GM12878 (cell line): ENCODE data around the gene CD72. TPM values are rescaled to one million over a fixed set of nuclear protein-coding genes. Genes with fewer than 3 reads are reported as not detected.

Experiments used
- EED ChIP-seq: sonication (generic); IDR thresholded peaks from 2 replicates; pipeline ENCODE4 v1.6.1; 2016; ENCODE audit warnings: antibody characterized with exemption, low read depth
- FOXK2 ChIP-seq: fragments of 450-650 bp; IDR thresholded peaks from 2 replicates; pipeline ENCODE4 v1.6.1; 2017; ENCODE audit warnings: mild to moderate bottlenecking, moderate library complexity
- FOXM1 ChIP-seq: IDR thresholded peaks from 2 replicates; pipeline ENCODE4 v1.6.1; 2012; ENCODE audit warnings: low read depth, mild to moderate bottlenecking, inconsistent platforms, low read length, moderate library complexity
- IKZF1 ChIP-seq: fragments of 450-650 bp; conservative IDR thresholded peaks from 2 replicates; pipeline ENCODE4 v1.6.1; 2017; ENCODE audit warnings: antibody characterized with exemption, mild to moderate bottlenecking
- KDM1A ChIP-seq: fragments of 200-600 bp; sonication (generic); IDR thresholded peaks from 2 replicates; pipeline ENCODE4 v1.6.1; 2016; ENCODE audit warnings: borderline replicate concordance
- MEF2A ChIP-seq: IDR thresholded peaks from 2 replicates; pipeline ENCODE4 v1.6.1; 2011; ENCODE audit warnings: low read depth, mild to moderate bottlenecking, low read length, moderate library complexity; ENCODE audit not compliant: insufficient read depth
- MTA3 ChIP-seq: IDR thresholded peaks from 2 replicates; pipeline ENCODE4 v1.6.1; 2012; ENCODE audit warnings: low read length, inconsistent platforms, borderline replicate concordance
- MXI1 ChIP-seq: fragments of 150-350 bp; IDR thresholded peaks from 2 replicates; pipeline ENCODE4 v1.6.1; 2011; ENCODE audit warnings: low read depth, mild to moderate bottlenecking, inconsistent platforms, low read length, improper control_type of control experiment
- MYB ChIP-seq: fragments of 150-350 bp; IDR thresholded peaks from 2 replicates; pipeline ENCODE4 v1.6.1; 2014; ENCODE audit warnings: mild to moderate bottlenecking, low read depth, low read length, borderline replicate concordance
- MYC ChIP-seq: IDR thresholded peaks from 2 replicates; pipeline ENCODE4 v1.6.1; 2011; ENCODE audit warnings: mild to moderate bottlenecking, low read length, moderate library complexity, inconsistent platforms; ENCODE audit not compliant: insufficient read depth, insufficient replicate concordance, insufficient read length, severe bottlenecking
- NFIC ChIP-seq: IDR thresholded peaks from 2 replicates; pipeline ENCODE4 v1.6.1; 2012; ENCODE audit warnings: low read depth, mild to moderate bottlenecking, inconsistent platforms, low read length, moderate library complexity
- NFXL1 ChIP-seq: fragments of 450-650 bp; IDR thresholded peaks from 2 replicates; pipeline ENCODE4 v1.6.1; 2017; ENCODE audit warnings: antibody characterized with exemption, mild to moderate bottlenecking, borderline replicate concordance
- NFYA ChIP-seq: IDR thresholded peaks from 2 replicates; pipeline ENCODE4 v1.6.1; 2011; ENCODE audit warnings: low read depth, mild to moderate bottlenecking, low read length, improper control_type of control experiment, borderline replicate concordance
- NFYB ChIP-seq: IDR thresholded peaks from 2 replicates; pipeline ENCODE4 v1.6.1; 2011; ENCODE audit warnings: low read depth, mild to moderate bottlenecking, low read length, improper control_type of control experiment, moderate library complexity; ENCODE audit not compliant: insufficient read depth
- NR2F1 ChIP-seq: fragments of 450-650 bp; conservative IDR thresholded peaks from 2 replicates; pipeline ENCODE4 v1.6.1; 2017; ENCODE audit warnings: mild to moderate bottlenecking
- PAX5 ChIP-seq: IDR thresholded peaks from 2 replicates; pipeline ENCODE4 v1.6.1; 2011; ENCODE audit warnings: low read depth, low read length, borderline replicate concordance
- PAX8 ChIP-seq: fragments of 450-650 bp; IDR thresholded peaks from 2 replicates; pipeline ENCODE4 v1.6.1; 2017; ENCODE audit warnings: mild to moderate bottlenecking, moderate library complexity
- POLR2A ChIP-seq: IDR thresholded peaks from 2 replicates; pipeline ENCODE4 v1.6.1; 2011; ENCODE audit warnings: low read depth, mild to moderate bottlenecking, low read length
- POLR2AphosphoS5 ChIP-seq: IDR thresholded peaks from 2 replicates; pipeline ENCODE4 v1.6.1; 2011; ENCODE audit warnings: mild to moderate bottlenecking, low read length, inconsistent platforms
- RB1 ChIP-seq: fragments of 450-650 bp; formaldehyde crosslinking; IDR thresholded peaks from 2 replicates; pipeline ENCODE4 v1.6.1; 2017; ENCODE audit warnings: mild to moderate bottlenecking, borderline replicate concordance
- SIN3A ChIP-seq: IDR thresholded peaks from 2 replicates; pipeline ENCODE4 v1.6.1; 2012; ENCODE audit warnings: low read depth, low read length, improper control_type of control experiment
- SMC3 ChIP-seq: IDR thresholded peaks from 2 replicates; pipeline ENCODE4 v1.6.1; 2011; ENCODE audit warnings: low read length, improper control_type of control experiment, borderline replicate concordance
- TCF3 ChIP-seq: IDR thresholded peaks from 2 replicates; pipeline ENCODE4 v1.6.1; 2012; ENCODE audit warnings: low read depth, mild to moderate bottlenecking, low read length, borderline replicate concordance; ENCODE audit not compliant: insufficient read depth
- ZBED1 ChIP-seq: IDR thresholded peaks from 2 replicates; pipeline ENCODE4 v1.6.1; 2016; ENCODE audit warnings: borderline replicate concordance
- ZNF622 ChIP-seq: fragments of 450-650 bp; IDR thresholded peaks from 2 replicates; pipeline ENCODE4 v1.6.1; 2017; ENCODE audit warnings: mild to moderate bottlenecking, inconsistent platforms
- polyA plus RNA-seq, 11 experiments: library from polyadenylated mRNA; depleted of rRNA in 4 of 11; unstranded in 6 of 11; stranded (reverse) in 5 of 11; fragments of >200 nt; fragmentation: Nextera tagmentation in 4 of 11; fragmentation: Illumina TruSeq in 1 of 11; extraction: Ambion mirVana in 4 of 11; extraction: Trizol in 1 of 11; gene quantifications; 1 replicate in 1 of 11; 2 replicates in 10 of 11; pipeline versions ENCODE4 v1.2.1 to v1.2.3, GENCODE V29; 2011 to 2016; ENCODE audit warnings: inconsistent platforms in 2 of 11, missing spikeins in 2 of 11, low read depth in 1 of 11
- total RNA-seq, 4 experiments: library from RNA; depleted of rRNA in 3 of 4; stranded (reverse); fragments of >200 nt in 3 of 4; fragmentation: Illumina TruSeq in 1 of 4; extraction: Trizol in 1 of 4; gene quantifications; 2 replicates each; pipeline versions ENCODE4 v1.2.1 to v1.2.3, GENCODE V29; 2013 to 2021
- TF ChIP-seq, protein P1 (sequence below): fragments of 450-650 bp; IDR thresholded peaks from 2 replicates; pipeline ENCODE4 v1.6.1; 2017; ENCODE audit warnings: mild to moderate bottlenecking, moderate library complexity
- TF ChIP-seq, protein P2 (sequence below): fragments of 450-650 bp; IDR thresholded peaks from 2 replicates; pipeline ENCODE4 v1.6.1; 2017; ENCODE audit warnings: borderline replicate concordance

Gene CD72
- total and polyA plus RNA-seq, 10 of the 15 experiments (the other 5 are each of a cell fraction or from before 2014, with no cell fraction given): 2.1 to 14.2 (median 4.4) TPM

DNA sequence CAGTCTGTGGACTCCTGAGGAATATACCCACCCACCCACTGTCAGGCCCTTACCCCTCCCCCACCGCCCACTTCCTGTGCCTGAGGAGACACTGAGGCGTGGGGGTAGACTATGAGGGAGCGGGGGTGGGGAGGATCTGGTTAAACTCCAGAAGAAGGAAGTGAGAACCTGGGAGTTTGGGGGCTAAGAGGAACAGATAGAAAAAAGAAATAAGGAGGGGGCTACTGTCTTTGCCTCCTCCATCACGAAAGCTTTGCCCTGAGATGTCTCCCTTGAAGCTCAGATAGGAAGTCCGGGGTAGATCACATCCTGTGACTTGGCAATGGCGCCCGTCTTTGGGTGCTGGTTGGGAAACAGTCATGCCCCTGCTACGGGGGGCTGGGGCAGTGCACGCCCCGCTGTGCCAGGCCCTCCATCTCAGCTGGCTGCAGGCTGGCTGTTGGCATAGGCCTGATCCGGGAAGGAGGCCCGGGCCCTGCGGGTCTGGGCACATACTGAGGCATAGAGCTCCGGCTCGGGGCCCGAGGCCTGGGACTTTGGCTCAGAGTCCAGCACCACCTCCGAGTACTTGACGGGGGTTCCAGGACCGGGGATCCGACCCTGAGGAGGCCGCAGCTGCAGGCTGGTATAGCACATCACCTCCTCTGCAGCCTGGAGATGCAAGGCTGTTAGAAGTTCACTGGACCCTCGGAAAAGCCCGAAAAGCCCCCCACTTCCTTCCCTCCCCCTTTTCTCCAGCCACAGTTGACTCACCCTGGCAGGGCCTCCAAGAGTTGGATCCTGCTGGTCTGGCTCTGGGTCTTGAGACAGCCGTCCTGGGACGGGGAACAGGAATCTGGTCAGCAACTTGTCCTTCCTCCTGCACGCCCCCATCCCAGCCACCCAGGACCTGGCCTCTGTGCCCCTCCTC, 31.5 kb upstream of the CD72 start (continued):
- TF ChIP-seq SMC3 (no peak), NR2F1 (no peak), MYC (no peak), PAX5 (no peak), FOXK2 (no peak), ZNF622 (no peak), KDM1A (no peak), POLR2A (peak; percentile 73), MYB (no peak), MTA3 (no peak), TCF3 (no peak), SIN3A (no peak), NFYA (no peak), IKZF1 (peak; percentile 45; the same call in 1 of the 2 replicates), MXI1 (no peak), FOXM1 (no peak), POLR2AphosphoS5 (peak; percentile 59; the same call in 1 of the 2 replicates), PAX8 (no peak), ZBED1 (0 out of 2 replicates have a peak, but pooled peaks have one; percentile 41), MEF2A (no peak), EED (peak; percentile 58; the same call in 1 of the 2 replicates), NFIC (no peak), NFXL1 (no peak), RB1 (no peak), NFYB (no peak)
- TF ChIP-seq, protein P1, sequence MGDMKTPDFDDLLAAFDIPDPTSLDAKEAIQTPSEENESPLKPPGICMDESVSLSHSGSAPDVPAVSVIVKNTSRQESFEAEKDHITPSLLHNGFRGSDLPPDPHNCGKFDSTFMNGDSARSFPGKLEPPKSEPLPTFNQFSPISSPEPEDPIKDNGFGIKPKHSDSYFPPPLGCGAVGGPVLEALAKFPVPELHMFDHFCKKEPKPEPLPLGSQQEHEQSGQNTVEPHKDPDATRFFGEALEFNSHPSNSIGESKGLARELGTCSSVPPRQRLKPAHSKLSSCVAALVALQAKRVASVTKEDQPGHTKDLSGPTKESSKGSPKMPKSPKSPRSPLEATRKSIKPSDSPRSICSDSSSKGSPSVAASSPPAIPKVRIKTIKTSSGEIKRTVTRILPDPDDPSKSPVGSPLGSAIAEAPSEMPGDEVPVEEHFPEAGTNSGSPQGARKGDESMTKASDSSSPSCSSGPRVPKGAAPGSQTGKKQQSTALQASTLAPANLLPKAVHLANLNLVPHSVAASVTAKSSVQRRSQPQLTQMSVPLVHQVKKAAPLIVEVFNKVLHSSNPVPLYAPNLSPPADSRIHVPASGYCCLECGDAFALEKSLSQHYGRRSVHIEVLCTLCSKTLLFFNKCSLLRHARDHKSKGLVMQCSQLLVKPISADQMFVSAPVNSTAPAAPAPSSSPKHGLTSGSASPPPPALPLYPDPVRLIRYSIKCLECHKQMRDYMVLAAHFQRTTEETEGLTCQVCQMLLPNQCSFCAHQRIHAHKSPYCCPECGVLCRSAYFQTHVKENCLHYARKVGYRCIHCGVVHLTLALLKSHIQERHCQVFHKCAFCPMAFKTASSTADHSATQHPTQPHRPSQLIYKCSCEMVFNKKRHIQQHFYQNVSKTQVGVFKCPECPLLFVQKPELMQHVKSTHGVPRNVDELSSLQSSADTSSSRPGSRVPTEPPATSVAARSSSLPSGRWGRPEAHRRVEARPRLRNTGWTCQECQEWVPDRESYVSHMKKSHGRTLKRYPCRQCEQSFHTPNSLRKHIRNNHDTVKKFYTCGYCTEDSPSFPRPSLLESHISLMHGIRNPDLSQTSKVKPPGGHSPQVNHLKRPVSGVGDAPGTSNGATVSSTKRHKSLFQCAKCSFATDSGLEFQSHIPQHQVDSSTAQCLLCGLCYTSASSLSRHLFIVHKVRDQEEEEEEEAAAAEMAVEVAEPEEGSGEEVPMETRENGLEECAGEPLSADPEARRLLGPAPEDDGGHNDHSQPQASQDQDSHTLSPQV: no peak
- TF ChIP-seq, protein P2, sequence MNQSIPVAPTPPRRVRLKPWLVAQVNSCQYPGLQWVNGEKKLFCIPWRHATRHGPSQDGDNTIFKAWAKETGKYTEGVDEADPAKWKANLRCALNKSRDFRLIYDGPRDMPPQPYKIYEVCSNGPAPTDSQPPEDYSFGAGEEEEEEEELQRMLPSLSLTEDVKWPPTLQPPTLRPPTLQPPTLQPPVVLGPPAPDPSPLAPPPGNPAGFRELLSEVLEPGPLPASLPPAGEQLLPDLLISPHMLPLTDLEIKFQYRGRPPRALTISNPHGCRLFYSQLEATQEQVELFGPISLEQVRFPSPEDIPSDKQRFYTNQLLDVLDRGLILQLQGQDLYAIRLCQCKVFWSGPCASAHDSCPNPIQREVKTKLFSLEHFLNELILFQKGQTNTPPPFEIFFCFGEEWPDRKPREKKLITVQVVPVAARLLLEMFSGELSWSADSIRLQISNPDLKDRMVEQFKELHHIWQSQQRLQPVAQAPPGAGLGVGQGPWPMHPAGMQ: no peak
